Right kidney (tissue), 9 donors: ENCODE data around the gene NXPE3.
"Not testable (repeated sequence)": the region's sequence is repeated elsewhere in the genome, so short reads cannot be mapped to it uniquely, and the experiment has no call there.

Experiments used
- DNase-seq: peaks from one replicate; pipeline ENCODE4 v3.0.0-alpha.2; 2016
- long read RNA-seq, 8 donors: transcript quantifications; one replicate each; lab custom pipeline, GENCODE V29; 2026

The NXPE3 gene
- long read RNA-seq, donor 1 = 0 reads
- long read RNA-seq, donor 2 = 0 reads
- long read RNA-seq, donor 3, partial matches to known transcripts = 0 of 2 reads
- long read RNA-seq, donor 3, other reads (novel, unspliced or antisense) = 0 of 2 reads
- long read RNA-seq, donor 4 = 0 reads
- long read RNA-seq, donor 5 = 0 reads
- long read RNA-seq, donor 6, partial matches to known transcripts = 0 of 1 reads
- long read RNA-seq, donor 6, other reads (novel, unspliced or antisense) = 0 of 1 reads
- long read RNA-seq, donor 7, partial matches to known transcripts = 0 of 2 reads
- long read RNA-seq, donor 7, other reads (novel, unspliced or antisense) = 0 of 2 reads
- long read RNA-seq, donor 8 = 0 reads

- DNase-seq = peak; percentile 93
Measured at GRCh38 chr3:101779047-101779821, at the start of gene NXPE3. TSS of gene NXPE3 (plus strand) at chr3:101779211. CDS start at chr3:101785597, 6,386 bp downstream.

DNA sequence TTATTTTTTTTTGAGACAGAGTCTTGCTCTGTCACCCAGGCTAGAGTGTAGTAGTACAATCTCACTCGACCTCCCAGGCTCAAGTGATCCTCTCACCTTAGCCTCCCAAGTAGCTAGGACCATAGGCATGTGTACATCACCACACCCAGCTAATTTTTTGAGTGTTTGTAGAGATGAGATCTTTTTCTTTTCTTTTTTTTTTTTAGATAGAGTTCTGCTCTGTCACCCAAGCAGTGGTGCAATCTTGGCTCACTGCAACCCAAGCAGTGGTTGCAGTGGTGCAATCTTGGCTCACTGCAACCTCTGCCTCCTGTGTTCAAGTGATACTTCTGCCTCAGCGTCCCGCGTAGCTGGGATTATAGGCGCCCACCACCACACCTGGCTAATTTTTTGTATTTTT lies 49.4 kb upstream of the NXPE3 start:
- DNase-seq = no peak

- no peak for DNase-seq
Measured at GRCh38 chr3:101730839-101731238, 48.2 kb upstream of the NXPE3 start.

DNA sequence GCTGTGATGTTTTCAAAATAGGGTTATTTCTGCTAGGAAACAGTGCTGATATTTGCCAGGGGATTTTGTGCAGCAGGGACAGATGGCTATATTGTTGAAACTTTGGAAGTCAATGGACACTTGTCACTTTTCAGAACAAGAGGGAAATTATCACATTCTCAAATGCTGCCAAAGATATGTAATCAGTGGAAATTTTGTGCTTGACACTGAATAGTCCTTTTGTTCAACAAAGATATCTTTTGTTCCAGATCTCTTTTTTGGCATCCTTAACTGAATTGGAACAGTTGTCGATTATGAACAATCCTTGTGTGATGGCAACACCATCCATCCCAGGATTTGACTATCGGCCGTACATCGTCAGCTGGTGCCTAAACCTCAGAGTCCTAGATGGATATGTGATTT lies 46.8 kb upstream of the NXPE3 start:
- DNase-seq = no peak

GRCh38 chr3:101735833-101736232 lies 43.2 kb upstream of the NXPE3 start:
- no peak for DNase-seq

GRCh38 chr3:101741914-101742313 lies 37.1 kb upstream of the NXPE3 start:
- not testable (repeated sequence) for DNase-seq

GRCh38 chr3:101744811-101745210 lies 34.2 kb upstream of the NXPE3 start:
- DNase-seq = no peak

DNA sequence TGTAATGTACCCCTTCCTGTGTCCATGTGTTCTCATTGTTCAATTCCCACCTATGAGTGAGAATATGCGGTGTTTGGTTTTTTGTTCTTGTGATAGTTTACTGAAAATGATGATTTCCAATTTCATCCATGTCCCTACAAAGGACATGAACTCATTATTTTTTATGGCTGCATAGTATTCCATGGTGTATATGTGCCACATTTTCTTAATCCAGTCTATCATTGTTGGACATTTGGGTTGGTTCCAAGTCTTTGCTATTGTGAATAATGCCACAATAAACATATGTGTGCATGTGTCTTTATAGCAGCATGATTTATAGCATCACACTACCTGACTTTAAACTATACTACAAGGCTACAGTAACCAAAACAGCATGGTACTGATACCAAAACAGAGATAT lies 33.1 kb upstream of the NXPE3 start:
- not testable (repeated sequence) for DNase-seq

GRCh38 chr3:101753386-101754113 lies 25.5 kb upstream of the NXPE3 start:
- DNase-seq = not testable (repeated sequence)

DNA sequence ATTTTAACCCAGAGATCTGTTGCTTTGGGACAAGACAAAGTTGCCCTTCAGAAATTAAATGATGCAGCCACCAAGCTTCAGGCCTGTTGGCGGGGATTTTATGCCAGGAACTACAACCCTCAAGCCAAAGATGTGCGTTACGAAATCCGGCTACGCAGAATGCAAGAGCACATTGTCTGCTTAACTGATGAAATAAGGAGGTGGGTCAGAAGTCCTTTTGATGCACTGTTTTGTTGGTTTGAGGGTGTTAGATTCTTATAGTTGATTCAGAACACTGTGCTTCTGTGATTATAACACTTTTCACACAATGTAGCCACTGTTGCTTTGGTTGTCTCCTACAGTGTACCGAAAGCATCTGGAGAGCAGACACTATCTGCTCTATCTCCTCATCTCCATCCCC lies 20.8 kb upstream of the NXPE3 start:
- no peak for DNase-seq

GRCh38 chr3:101762041-101762646 lies 16.9 kb upstream of the NXPE3 start:
- no peak for DNase-seq

- not testable (repeated sequence) for DNase-seq
Measured at GRCh38 chr3:101777745-101778281, 1.2 kb upstream of the NXPE3 start.

DNA sequence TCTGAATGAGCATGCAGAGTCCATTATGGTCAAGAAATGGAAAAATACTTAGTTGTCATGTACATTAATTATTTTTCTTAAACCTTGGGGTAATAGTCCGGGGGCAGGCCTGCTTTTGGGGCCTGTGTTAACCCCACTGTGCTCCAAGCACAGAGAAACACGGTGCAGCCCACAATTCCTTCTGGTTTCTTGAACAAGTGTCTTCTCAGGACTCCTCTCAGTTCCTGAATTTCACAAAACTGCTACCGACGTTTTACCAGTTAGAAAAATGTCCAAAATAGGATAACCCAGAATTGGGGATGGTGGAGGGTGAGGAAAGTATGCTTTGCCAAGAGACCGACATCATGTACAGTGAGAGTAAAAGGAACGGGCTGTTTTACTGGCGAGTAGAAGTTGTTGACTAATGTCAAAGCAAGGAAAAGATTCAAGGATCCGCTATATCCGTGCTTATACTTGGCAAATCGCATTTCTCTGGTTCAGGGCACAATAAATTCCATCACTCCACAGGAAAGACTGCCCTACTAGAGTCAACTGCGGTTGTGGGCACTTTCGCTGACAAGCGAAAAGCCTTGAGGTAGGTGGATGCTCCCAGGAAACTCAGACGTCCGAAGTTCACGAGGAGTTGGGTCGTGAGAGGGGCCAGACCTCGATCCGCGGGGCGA lies 495 bp upstream of the NXPE3 start:
- no peak for DNase-seq

- no peak for DNase-seq
Measured at GRCh38 chr3:101779822-101780381, 891 bp downstream of the NXPE3 start.

DNA sequence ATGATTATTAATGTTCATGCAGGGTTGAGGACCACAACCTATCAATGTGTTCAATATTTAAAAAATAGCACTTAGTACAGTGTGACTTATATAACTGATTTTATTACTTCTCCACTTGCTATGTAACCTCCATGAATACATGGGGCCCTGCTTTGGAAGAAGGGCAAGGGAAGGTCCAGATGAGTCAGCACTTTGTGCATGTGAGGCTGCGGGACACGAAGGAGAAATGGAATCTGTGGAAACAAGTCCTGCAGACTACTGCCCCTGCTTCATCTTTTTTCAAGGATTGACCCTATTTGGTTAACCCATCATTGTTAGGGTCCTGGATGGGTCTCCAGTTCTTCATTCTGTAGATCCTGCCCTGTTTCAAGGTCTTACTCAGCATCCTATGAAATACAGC lies 1.6 kb downstream of the NXPE3 start:
- no peak for DNase-seq

- no peak for DNase-seq
Measured at GRCh38 chr3:101781166-101781565, 2.2 kb downstream of the NXPE3 start.

- no peak for DNase-seq
Measured at GRCh38 chr3:101784855-101785613, 6.0 kb downstream of the NXPE3 start.

DNA sequence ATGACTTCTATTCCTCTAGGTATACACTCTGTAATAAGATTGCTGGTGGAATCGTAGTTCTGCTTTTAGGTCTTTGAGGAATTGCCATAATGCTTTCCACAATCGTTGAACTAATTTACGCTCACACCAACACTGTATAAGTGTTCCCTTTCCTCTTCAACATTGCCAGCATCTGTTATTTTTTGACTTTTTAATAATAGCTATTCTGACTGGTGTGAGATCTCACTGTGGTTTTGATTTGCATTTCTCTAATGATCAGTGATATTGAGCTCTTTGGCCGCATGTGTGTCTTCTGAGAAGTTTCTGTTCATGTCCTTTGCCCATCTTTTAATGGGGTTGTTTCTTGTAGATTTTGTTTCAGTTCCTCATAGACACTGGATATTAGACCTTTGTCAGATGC lies 12.8 kb downstream of the NXPE3 start:
- DNase-seq = no peak

GRCh38 chr3:101796077-101796680 lies 17.2 kb downstream of the NXPE3 start:
- DNase-seq = no peak

DNA sequence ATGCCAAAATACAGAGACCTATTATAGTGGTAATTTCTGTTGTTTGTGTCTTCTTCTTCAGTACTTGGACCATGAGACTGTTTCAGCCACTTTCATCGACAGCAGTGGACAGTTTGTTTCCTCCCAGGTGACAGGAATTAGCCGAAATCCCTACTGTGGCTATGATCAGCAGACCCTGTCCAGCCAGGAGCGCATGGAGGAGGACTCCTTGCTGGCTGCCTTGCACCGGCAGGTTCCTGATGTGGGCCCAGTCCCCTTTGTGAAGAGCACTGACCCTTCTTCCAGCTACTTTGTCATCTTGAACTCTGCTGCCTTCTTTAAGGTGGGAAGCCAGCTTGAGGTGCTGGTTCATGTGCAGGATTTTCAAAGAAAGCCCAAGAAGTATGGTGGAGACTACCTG lies 22.2 kb downstream of the NXPE3 start:
- no peak for DNase-seq
